WERI-Rb-1 (cell line): ENCODE measurements around the gene FGF2.

ENCODE experiments used
- DNase-seq: peaks from one replicate; pipeline ENCODE4 v3.0.0-alpha.2; 2020
- H3K27ac ChIP-seq: fragments of 250-450 bp; sonication (Bioruptor Pico); 2 replicates; pipeline ENCODE4 v1.5.1; 2020; ENCODE audit warnings: mild to moderate bottlenecking, moderate library complexity
- H3K27me3 ChIP-seq: fragments of 250-450 bp; sonication (Bioruptor Pico); 2 replicates; pipeline ENCODE4 v1.5.1; 2021; ENCODE audit warnings: mild to moderate bottlenecking, low read depth, moderate library complexity; ENCODE audit not compliant: insufficient read depth, severe bottlenecking
- H3K36me3 ChIP-seq: fragments of 250-450 bp; sonication (Bioruptor Pico); 2 replicates; pipeline ENCODE4 v1.5.1; 2020; ENCODE audit warnings: mild to moderate bottlenecking, moderate library complexity
- H3K4me3 ChIP-seq: 2 replicates; pipeline ENCODE4 v1.5.1; 2011; ENCODE audit warnings: low read depth, mild to moderate bottlenecking, control low read depth, low read length
- H3K9me3 ChIP-seq: fragments of 250-450 bp; sonication (Bioruptor Pico); 2 replicates; pipeline ENCODE4 v1.5.1; 2021; ENCODE audit warnings: mild to moderate bottlenecking, moderate library complexity; ENCODE audit not compliant: severe bottlenecking
- TF ChIP-seq, protein P1 (sequence below): IDR thresholded peaks from 2 replicates; pipeline ENCODE4 v1.5.1; 2011; ENCODE audit warnings: low read depth, mild to moderate bottlenecking, control low read depth, inconsistent platforms, low read length

FGF2 gene

DNA sequence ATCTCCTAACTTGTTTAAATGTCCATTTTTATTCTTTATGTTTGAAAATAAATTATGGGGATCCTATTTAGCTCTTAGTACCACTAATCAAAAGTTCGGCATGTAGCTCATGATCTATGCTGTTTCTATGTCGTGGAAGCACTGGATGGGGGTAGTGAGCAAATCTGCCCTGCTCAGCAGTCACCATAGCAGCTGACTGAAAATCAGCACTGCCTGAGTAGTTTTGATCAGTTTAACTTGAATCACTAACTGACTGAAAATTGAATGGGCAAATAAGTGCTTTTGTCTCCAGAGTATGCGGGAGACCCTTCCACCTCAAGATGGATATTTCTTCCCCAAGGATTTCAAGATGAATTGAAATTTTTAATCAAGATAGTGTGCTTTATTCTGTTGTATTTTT is 68.2 kb downstream of the FGF2 start:
- Histone ChIP-seq H3K36me3 (peaks cover 3% of the 10 kb centered on the region), H3K27me3 (no peaks in the 10 kb centered on the region), H3K27ac (no peak overlapping the region), H3K9me3 (no peaks in the 10 kb centered on the region), H3K4me3 (no peak overlapping the region)
- no peak for DNase-seq
- TF ChIP-seq, protein P1, sequence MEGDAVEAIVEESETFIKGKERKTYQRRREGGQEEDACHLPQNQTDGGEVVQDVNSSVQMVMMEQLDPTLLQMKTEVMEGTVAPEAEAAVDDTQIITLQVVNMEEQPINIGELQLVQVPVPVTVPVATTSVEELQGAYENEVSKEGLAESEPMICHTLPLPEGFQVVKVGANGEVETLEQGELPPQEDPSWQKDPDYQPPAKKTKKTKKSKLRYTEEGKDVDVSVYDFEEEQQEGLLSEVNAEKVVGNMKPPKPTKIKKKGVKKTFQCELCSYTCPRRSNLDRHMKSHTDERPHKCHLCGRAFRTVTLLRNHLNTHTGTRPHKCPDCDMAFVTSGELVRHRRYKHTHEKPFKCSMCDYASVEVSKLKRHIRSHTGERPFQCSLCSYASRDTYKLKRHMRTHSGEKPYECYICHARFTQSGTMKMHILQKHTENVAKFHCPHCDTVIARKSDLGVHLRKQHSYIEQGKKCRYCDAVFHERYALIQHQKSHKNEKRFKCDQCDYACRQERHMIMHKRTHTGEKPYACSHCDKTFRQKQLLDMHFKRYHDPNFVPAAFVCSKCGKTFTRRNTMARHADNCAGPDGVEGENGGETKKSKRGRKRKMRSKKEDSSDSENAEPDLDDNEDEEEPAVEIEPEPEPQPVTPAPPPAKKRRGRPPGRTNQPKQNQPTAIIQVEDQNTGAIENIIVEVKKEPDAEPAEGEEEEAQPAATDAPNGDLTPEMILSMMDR, result 0 out of 2 replicates have a peak, but pooled peaks have one; percentile 20

DNA sequence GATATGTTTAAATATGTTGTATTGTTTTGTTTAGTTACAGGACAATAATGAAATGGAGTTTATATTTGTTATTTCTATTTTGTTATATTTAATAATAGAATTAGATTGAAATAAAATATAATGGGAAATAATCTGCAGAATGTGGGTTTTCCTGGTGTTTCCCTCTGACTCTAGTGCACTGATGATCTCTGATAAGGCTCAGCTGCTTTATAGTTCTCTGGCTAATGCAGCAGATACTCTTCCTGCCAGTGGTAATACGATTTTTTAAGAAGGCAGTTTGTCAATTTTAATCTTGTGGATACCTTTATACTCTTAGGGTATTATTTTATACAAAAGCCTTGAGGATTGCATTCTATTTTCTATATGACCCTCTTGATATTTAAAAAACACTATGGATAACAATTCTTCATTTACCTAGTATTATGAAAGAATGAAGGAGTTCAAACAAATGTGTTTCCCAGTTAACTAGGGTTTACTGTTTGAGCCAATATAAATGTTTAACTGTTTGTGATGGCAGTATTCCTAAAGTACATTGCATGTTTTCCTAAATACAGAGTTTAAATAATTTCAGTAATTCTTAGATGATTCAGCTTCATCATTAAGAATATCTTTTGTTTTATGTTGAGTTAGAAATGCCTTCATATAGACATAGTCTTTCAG is 68.8 kb downstream of the FGF2 start:
- no peak for DNase-seq
- Histone ChIP-seq H3K27me3 (no peaks in the 10 kb centered on the region), H3K9me3 (no peaks in the 10 kb centered on the region), H3K4me3 (no peak overlapping the region), H3K36me3 (peaks cover 3% of the 10 kb centered on the region), H3K27ac (no peak overlapping the region)
- TF ChIP-seq, protein P1, result no peak

DNA sequence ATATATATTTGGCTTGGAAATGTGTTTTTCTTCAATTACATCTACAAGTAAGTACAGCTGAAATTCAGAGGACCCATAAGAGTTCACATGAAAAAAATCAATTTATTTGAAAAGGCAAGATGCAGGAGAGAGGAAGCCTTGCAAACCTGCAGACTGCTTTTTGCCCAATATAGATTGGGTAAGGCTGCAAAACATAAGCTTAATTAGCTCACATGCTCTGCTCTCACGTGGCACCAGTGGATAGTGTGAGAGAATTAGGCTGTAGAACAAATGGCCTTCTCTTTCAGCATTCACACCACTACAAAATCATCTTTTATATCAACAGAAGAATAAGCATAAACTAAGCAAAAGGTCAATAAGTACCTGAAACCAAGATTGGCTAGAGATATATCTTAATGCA is 69.6 kb downstream of the FGF2 start:
- DNase-seq, result no peak
- H3K36me3 ChIP-seq, result peaks cover 3% of the 10 kb centered on the region
- no peak overlapping the region for H3K27ac ChIP-seq
- H3K4me3 ChIP-seq, result no peak overlapping the region
- no peaks in the 10 kb centered on the region for H3K27me3 ChIP-seq
- TF ChIP-seq, protein P1, result no peak
- no peaks in the 10 kb centered on the region for H3K9me3 ChIP-seq

DNA sequence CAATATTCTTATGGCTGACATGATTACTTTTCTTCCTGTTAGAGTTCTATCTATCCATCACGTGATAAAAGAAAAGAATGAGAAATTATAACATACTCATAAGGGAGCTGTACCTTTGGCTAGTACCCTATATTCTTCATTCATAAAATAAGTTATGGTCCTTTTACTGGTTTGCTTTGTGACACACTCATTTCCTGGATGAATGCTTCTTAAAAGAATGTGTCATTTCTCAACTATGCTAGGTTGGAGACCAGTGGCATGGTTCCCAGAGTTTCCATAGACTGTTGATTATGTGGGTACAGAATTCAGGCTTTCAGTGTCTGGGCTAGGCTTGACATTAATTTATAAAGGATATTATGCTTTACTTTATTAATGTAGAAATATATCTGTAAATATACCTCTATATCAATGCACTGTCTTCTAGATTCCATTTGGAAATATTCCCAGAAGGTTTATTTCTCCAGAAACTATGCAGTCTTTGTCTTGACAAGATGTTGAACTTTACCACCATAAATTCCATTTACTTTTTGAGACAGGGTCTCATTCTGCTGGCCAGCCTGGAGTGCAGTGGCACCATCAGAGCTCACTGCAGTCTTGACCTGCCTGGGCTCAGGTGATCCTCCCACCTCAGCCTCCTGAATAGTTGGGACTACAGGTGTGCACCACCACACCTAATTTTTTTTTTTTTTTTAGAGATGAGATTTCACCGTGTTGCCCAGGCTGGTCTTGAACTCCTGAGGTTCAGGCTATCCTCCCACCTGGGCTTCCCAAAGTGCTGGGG is 71.9 kb downstream of the FGF2 start:
- Histone ChIP-seq H3K9me3 (no peaks in the 10 kb centered on the region), H3K4me3 (no peak overlapping the region), H3K27ac (no peak overlapping the region), H3K27me3 (no peaks in the 10 kb centered on the region), H3K36me3 (no peaks in the 10 kb centered on the region; the same call in 1 of the 2 replicates)
- TF ChIP-seq, protein P1, result no peak
- no peak for DNase-seq

DNA sequence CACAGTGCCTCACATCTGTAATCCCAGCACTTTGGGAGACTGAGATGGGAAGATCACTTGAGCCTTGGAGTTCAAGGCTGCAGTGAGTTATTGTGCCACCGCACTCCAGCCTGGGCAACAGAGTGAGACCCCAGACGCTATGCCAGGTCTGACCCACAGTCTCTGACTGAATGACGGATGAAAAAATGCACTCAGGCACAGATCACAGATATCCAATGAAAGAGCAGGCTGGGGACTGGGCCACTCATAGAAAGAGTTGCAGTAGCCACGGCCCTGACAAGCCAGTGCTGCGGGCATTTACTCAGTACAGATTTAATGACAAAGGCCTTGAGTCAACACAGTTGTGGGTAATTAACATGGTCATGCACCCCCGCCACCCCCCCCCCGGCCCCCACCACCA is 73.1 kb downstream of the FGF2 start:
- TF ChIP-seq, protein P1, result no peak
- no peaks in the 10 kb centered on the region for H3K9me3 ChIP-seq
- H3K27ac ChIP-seq, result no peak overlapping the region
- H3K27me3 ChIP-seq, result no peaks in the 10 kb centered on the region
- no peaks in the 10 kb centered on the region for H3K36me3 ChIP-seq
- DNase-seq, result no peak
- no peak overlapping the region for H3K4me3 ChIP-seq
